Peyer's patch (tissue), 4 donors: Measurements from ENCODE around the gene PPP1R7. TPM values are rescaled to one million over a fixed set of nuclear protein-coding genes. Genes with fewer than 3 reads are reported as not detected.
A peak's percentile ranks its signal among the peaks of the same experiment; 100 is the strongest.

Experiments
- DNase-seq, 3 donors: peaks; one replicate each; pipeline ENCODE4 v3.0.0-alpha.2; 2017 to 2019
- H3K27ac ChIP-seq, 4 donors: fragments of 200-600 bp; sonication (generic); one replicate each; pipeline ENCODE4 v1.5.1; 2016 to 2019
- H3K27me3 ChIP-seq, 2 donors: fragments of 200-600 bp; sonication (generic); one replicate each; pipeline ENCODE4 v1.5.1; 2019
- H3K36me3 ChIP-seq, 3 donors: fragments of 200-600 bp; sonication (generic); one replicate each; pipeline ENCODE4 v1.5.1; 2016 to 2019
- H3K4me1 ChIP-seq, 4 donors: fragments of 200-600 bp; sonication (generic); one replicate each; pipeline ENCODE4 v1.5.1; 2016 to 2019
- H3K4me3 ChIP-seq, 4 donors: fragments of 200-600 bp; sonication (generic); 1 replicate in 3 of 4; 2 replicates in 1 of 4; pipeline ENCODE4 v1.5.1; 2016 to 2019; ENCODE audit warnings: mild to moderate bottlenecking in 1 of 4
- H3K9me3 ChIP-seq, 4 donors: fragments of 200-600 bp; sonication (generic); one replicate each; pipeline ENCODE4 v1.5.1; 2016 to 2019; ENCODE audit warnings: mild to moderate bottlenecking in 1 of 4
- CTCF ChIP-seq, 6 experiments: fragments of 450-650 bp in 4 of 6; fragments of 200-600 bp in 2 of 6; sonication (generic) in 1 of 6; IDR thresholded peaks; one replicate each; pipeline ENCODE4 v1.5.1; 2017 to 2019; ENCODE audit warnings: antibody characterized with exemption in 6 of 6, mild to moderate bottlenecking in 3 of 6, moderate library complexity in 1 of 6
- POLR2A ChIP-seq, 2 donors: fragments of 450-650 bp; IDR thresholded peaks; one replicate each; pipeline ENCODE4 v1.5.1; 2017; ENCODE audit warnings: antibody characterized with exemption in 2 of 2, mild to moderate bottlenecking in 2 of 2, moderate library complexity in 2 of 2
- total RNA-seq, 4 donors: library from RNA; depleted of rRNA; stranded (reverse); fragments of >200 nt; gene quantifications; one replicate each; pipeline ENCODE4 v1.1.0, GENCODE V29; 2016

Gene PPP1R7
- total RNA-seq, 4 donors from 2014 or later: 13.2 to 44.0 (median 28.1) TPM

GRCh38 chr2:241161646-241162281, 11.5 kb downstream of the PPP1R7 start:
- TF ChIP-seq POLR2A (IDR thresholded peaks at IDR 0.05) (no peak), CTCF (IDR thresholded peaks at IDR 0.05) (no peak)
- Histone ChIP-seq H3K27ac (peak overlapping the region; percentile 9 to 55 (median 34)), H3K4me1 (no peaks in the 10 kb centered on the region), H3K9me3 (no peaks in the 10 kb centered on the region), H3K36me3 (peaks cover 0 to 71% (median 0%) of the 10 kb centered on the region in 3 donors), H3K4me3 (no peak overlapping the region), H3K27me3 (no peaks in the 10 kb centered on the region)
- DNase-seq: peak in 2 of 3 donors; percentile 17 to 65

- no peak for TF ChIP-seq CTCF (IDR thresholded peaks at IDR 0.05)
- no peak for TF ChIP-seq POLR2A (IDR thresholded peaks at IDR 0.05)
- Histone ChIP-seq H3K27ac (no peak overlapping the region), H3K27me3 (no peaks in the 10 kb centered on the region), H3K36me3 (peaks cover 0 to 76% (median 0%) of the 10 kb centered on the region in 3 donors), H3K9me3 (no peaks in the 10 kb centered on the region), H3K4me1 (no peaks in the 10 kb centered on the region), H3K4me3 (no peak overlapping the region)
- no peak for DNase-seq
Observed at GRCh38 chr2:241163601-241164118, 13.4 kb downstream of the PPP1R7 start.

GRCh38 chr2:241168366-241168765, 18.1 kb downstream of the PPP1R7 start:
- TF ChIP-seq CTCF (IDR thresholded peaks at IDR 0.05) (no peak), POLR2A (IDR thresholded peaks at IDR 0.05) (no peak)
- no peak for DNase-seq
- Histone ChIP-seq H3K4me3 (no peak overlapping the region), H3K9me3 (peaks cover 0 to 7% (median 3%) of the 10 kb centered on the region in 4 donors), H3K36me3 (peaks cover 0 to 86% (median 0%) of the 10 kb centered on the region in 3 donors), H3K27ac (no peak overlapping the region), H3K27me3 (no peaks in the 10 kb centered on the region), H3K4me1 (no peaks in the 10 kb centered on the region)

- DNase-seq: no peak
- H3K27ac ChIP-seq: no peak overlapping the region
- TF ChIP-seq POLR2A (IDR thresholded peaks at IDR 0.05) (no peak), CTCF (IDR thresholded peaks at IDR 0.05) (no peak)
- H3K9me3 ChIP-seq: peaks cover 0 to 7% (median 3%) of the 10 kb centered on the region in 4 donors
- no peaks in the 10 kb centered on the region for H3K27me3 ChIP-seq
- peaks cover 0 to 75% (median 0%) of the 10 kb centered on the region in 3 donors for H3K36me3 ChIP-seq
- H3K4me1 ChIP-seq: no peaks in the 10 kb centered on the region
- no peak overlapping the region for H3K4me3 ChIP-seq
Observed at GRCh38 chr2:241173557-241173956, 23.3 kb downstream of the PPP1R7 start.

GRCh38 chr2:241177526-241178334, 27.5 kb downstream of the PPP1R7 start:
- Histone ChIP-seq H3K36me3 (peaks cover 0 to 72% (median 0%) of the 10 kb centered on the region in 3 donors), H3K4me3 (no peak overlapping the region), H3K27me3 (no peaks in the 10 kb centered on the region), H3K9me3 (no peaks in the 10 kb centered on the region), H3K4me1 (no peaks in the 10 kb centered on the region), H3K27ac (no peak overlapping the region)
- TF ChIP-seq CTCF (IDR thresholded peaks at IDR 0.05): no peak
- DNase-seq: no peak
